ENCODE data around the gene AFAP1.

AFAP1 gene

DNA sequence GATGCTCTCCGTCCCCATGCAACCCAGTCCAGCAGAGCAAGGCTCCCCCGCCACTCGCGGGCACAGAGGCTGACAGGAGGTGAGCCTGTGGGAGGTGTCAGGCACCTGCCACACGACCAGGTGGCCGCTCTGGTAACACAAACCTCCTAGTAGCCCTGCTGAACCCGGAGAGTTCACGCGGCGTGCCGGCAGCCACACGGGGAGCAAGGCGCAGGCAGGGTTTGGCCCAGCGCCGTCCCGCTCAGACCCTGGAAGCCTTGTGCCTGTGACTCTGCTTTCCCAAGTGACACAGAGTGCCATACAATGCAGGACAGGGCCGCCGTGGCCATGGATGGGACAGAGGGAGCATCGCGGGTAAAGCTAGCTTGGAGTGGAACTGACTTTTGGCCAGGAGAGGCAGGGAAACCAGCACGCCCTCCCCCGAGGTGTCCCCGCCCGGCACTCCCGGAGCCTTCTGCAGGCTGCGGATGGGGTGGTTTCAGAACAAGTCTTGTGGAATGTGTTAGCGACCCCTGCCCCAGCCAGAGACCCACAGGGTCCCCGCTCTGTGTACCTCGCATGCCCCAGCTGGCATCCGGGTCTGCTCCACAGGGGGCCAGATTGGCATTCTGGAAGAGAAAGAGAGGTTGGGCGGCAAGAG is 44.7 kb upstream of the AFAP1 start (continued):
- TF ChIP-seq ZNF335 (tag by site-specific recombination; conservative IDR thresholded peaks at IDR 0.05) (no peak), BCL11A (tag by site-specific recombination; IDR thresholded peaks at IDR 0.05; ENCODE audit: low read depth) (no peak), ZNF214 (tag by site-specific recombination; IDR thresholded peaks at IDR 0.05; ENCODE audit: borderline replicate concordance) (no peak)

DNA sequence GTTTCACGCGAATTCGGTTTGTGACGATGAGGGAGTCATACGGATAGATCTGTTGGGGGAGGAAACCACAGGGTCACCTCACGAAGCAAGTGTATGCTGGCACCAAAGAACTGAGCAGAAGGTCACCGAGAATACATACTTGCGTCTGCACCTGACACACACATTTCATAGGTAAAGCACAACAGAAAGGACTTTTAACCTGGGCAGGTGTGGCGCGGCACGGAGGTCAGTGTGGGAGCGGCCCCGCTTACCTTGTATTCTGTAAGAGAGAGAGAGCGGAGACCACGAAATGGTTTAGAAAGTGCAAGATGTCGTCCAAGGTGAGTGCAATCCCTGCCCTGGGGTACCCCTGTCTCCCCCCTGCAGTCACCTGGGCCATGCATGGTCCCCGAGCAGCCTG is 43.6 kb upstream of the AFAP1 start:
- Histone ChIP-seq H3K4me3 (ENCODE audit: low read depth, low read length) (no peak overlapping the region), H3K27ac (ENCODE audit: extremely low read depth, low read depth, low read length) (no peak overlapping the region), H3K4me1 (ENCODE audit: control insufficient read depth, insufficient read depth, low read length) (no peaks in the 10 kb centered on the region), H3K9me3 (ENCODE audit: control insufficient read depth, insufficient read depth, low read depth, low read length) (no peaks in the 10 kb centered on the region), H3K36me3 (ENCODE audit: control insufficient read depth in 2 of 2, insufficient read depth in 1 of 2, low read length in 2 of 2) (no peaks in the 10 kb centered on the region)
- TF ChIP-seq ZNF530 (tag by site-specific recombination; IDR thresholded peaks at IDR 0.05; ENCODE audit: low read depth), result no peak
- no peak for TF ChIP-seq ZBTB20 (tag by site-specific recombination; IDR thresholded peaks at IDR 0.05)
- POLR2A ChIA-PET, result no interaction called here
- CTCF ChIA-PET, result no interaction called here

GRCh38 chr4:7981738-7982394 is 42.2 kb upstream of the AFAP1 start:
- POLR2A ChIA-PET, result no interaction called here
- no peaks in the 10 kb centered on the region for H3K4me1 ChIP-seq (ENCODE audit: control insufficient read depth, insufficient read depth, low read length)
- H3K27ac ChIP-seq (ENCODE audit: extremely low read depth, low read depth, low read length), result no peak overlapping the region

DNA sequence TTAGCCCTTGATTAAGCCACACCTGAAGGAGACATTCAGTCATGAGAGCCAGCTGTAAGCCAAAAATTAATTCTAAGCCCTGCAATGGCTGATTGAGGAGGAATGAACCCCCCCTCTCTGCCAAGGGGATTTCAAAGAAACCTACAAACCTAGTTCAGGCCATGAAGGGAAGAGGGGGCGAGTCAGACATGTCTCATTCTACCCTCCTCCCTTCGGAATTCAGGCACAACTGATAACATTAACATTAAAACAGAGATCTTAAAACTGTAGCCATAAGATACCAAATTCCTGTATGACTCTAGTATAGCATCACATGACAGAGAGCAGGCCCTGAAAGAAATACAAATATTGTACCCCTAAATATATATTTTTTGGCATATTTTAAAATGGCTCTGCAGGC is 40.4 kb upstream of the AFAP1 start:
- CTCF ChIA-PET, result interaction anchor here (0.7 to 1.3 kb wide), 2 partner anchors 176 to 682 kb away, joined by 4 to 5 read pairs; no protein-coding TSS in a partner anchor
- TF ChIP-seq, protein P1, sequence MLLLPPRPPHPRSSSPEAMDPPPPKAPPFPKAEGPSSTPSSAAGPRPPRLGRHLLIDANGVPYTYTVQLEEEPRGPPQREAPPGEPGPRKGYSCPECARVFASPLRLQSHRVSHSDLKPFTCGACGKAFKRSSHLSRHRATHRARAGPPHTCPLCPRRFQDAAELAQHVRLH (tag by site-specific recombination; IDR thresholded peaks at IDR 0.05), result no peak
- TF ChIP-seq ZNF292 (tag by site-specific recombination; IDR thresholded peaks at IDR 0.05; ENCODE audit: borderline replicate concordance, low read depth) (no peak), ZNF311 (tag by site-specific recombination; IDR thresholded peaks at IDR 0.05; ENCODE audit: borderline replicate concordance) (no peak), ZNF211 (tag by site-specific recombination; IDR thresholded peaks at IDR 0.05; ENCODE audit: low read depth) (no peak), ZNF133 (tag by site-specific recombination; IDR thresholded peaks at IDR 0.05) (no peak), ZFP69B (tag by site-specific recombination; IDR thresholded peaks at IDR 0.05) (no peak), ATF2 (tag by site-specific recombination; IDR thresholded peaks at IDR 0.05; ENCODE audit: low read depth) (no peak), ZNF239 (tag by site-specific recombination; IDR thresholded peaks at IDR 0.05) (no peak), ZNF596 (tag by site-specific recombination; IDR thresholded peaks at IDR 0.05) (no peak), ZNF23 (tag by site-specific recombination; IDR thresholded peaks at IDR 0.05; ENCODE audit: borderline replicate concordance) (no peak), HOXC10 (CRISPR knock-in tag; IDR thresholded peaks at IDR 0.05) (no peak)
- Histone ChIP-seq H3K36me3 (ENCODE audit: control insufficient read depth in 2 of 2, insufficient read depth in 1 of 2, low read length in 2 of 2) (no peaks in the 10 kb centered on the region), H3K4me3 (ENCODE audit: low read depth, low read length) (no peak overlapping the region), H3K9me3 (ENCODE audit: control insufficient read depth, insufficient read depth, low read depth, low read length) (no peaks in the 10 kb centered on the region), H3K27ac (ENCODE audit: extremely low read depth, low read depth, low read length) (no peak overlapping the region), H3K4me1 (ENCODE audit: control insufficient read depth, insufficient read depth, low read length) (no peaks in the 10 kb centered on the region)
- POLR2A ChIA-PET, result no interaction called here

More at GRCh38 chr4:7981738-7982394, 42.2 kb upstream of the AFAP1 start:
- Histone ChIP-seq H3K36me3 (ENCODE audit: control insufficient read depth in 2 of 2, insufficient read depth in 1 of 2, low read length in 2 of 2) (no peaks in the 10 kb centered on the region), H3K4me3 (ENCODE audit: low read depth, low read length) (no peak overlapping the region), H3K9me3 (ENCODE audit: control insufficient read depth, insufficient read depth, low read depth, low read length) (no peaks in the 10 kb centered on the region)
- CTCF ChIA-PET, result interaction anchor here (1.1 kb wide), 1 partner anchor 42 kb away, joined by 3 read pairs; the partner anchor contains the start of gene AFAP1
- no peak for TF ChIP-seq ZNF391 (tag by site-specific recombination; IDR thresholded peaks at IDR 0.05; ENCODE audit: borderline replicate concordance, low read depth)
- TF ChIP-seq ZNF549 (tag by site-specific recombination; IDR thresholded peaks at IDR 0.05), result no peak
- TF ChIP-seq, protein P2, sequence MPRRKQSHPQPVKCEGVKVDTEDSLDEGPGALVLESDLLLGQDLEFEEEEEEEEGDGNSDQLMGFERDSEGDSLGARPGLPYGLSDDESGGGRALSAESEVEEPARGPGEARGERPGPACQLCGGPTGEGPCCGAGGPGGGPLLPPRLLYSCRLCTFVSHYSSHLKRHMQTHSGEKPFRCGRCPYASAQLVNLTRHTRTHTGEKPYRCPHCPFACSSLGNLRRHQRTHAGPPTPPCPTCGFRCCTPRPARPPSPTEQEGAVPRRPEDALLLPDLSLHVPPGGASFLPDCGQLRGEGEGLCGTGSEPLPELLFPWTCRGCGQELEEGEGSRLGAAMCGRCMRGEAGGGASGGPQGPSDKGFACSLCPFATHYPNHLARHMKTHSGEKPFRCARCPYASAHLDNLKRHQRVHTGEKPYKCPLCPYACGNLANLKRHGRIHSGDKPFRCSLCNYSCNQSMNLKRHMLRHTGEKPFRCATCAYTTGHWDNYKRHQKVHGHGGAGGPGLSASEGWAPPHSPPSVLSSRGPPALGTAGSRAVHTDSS (tag by site-specific recombination; IDR thresholded peaks at IDR 0.05), result no peak
- TF ChIP-seq KLF1 (tag by site-specific recombination; IDR thresholded peaks at IDR 0.05), result peak; percentile 93
- TF ChIP-seq ZNF473 (tag by site-specific recombination; IDR thresholded peaks at IDR 0.05), result no peak
- TF ChIP-seq ZNF707 (tag by site-specific recombination; IDR thresholded peaks at IDR 0.05), result no peak
- TF ChIP-seq SCRT2 (tag by site-specific recombination; IDR thresholded peaks at IDR 0.05), result no peak
